IPS-NIHi11 (cell line): Measurements from ENCODE around the gene SSH3.

Experiments
- DNase-seq: peaks from one replicate; pipeline ENCODE4 v3.0.0; 2012; ENCODE audit warnings: mixed read lengths, low spot score

Gene SSH3

GRCh38 chr11:67349036-67349435 is 45.7 kb downstream of the SSH3 start:
- DNase-seq = no peak

- no peak for DNase-seq
These were observed 46.1 kb downstream of the SSH3 start for GRCh38 chr11:67349457-67349856.

- DNase-seq = no peak
These were observed 46.7 kb downstream of the SSH3 start for GRCh38 chr11:67349928-67350465.

GRCh38 chr11:67351275-67352005 is 48.1 kb downstream of the SSH3 start:
- DNase-seq = peak; percentile 88

- peak; percentile 37 for DNase-seq
These were observed 49.4 kb downstream of the SSH3 start for GRCh38 chr11:67352546-67353316.

- DNase-seq = peak; percentile 97
These were observed 50.2 kb downstream of the SSH3 start, which contains the start of gene POLD4 for GRCh38 chr11:67353317-67354074. TSS of gene POLD4 (minus strand) at chr11:67353546. CDS start at chr11:67353399, 147 bp downstream.

GRCh38 chr11:67354075-67355022 is 51.0 kb downstream of the SSH3 start:
- DNase-seq = no peak

- no peak for DNase-seq
These were observed 51.9 kb downstream of the SSH3 start for GRCh38 chr11:67355023-67355793.

GRCh38 chr11:67355794-67356386 is 52.6 kb downstream of the SSH3 start:
- DNase-seq = no peak

GRCh38 chr11:67356387-67356863 is 53.1 kb downstream of the SSH3 start:
- DNase-seq = no peak

GRCh38 chr11:67356864-67357561 is 53.7 kb downstream of the SSH3 start:
- DNase-seq = peak; percentile 82

- no peak for DNase-seq
These were observed 54.7 kb downstream of the SSH3 start for GRCh38 chr11:67357831-67358670.
